GM18519 (cell line): ENCODE measurements around the gene PIP4K2A.

Experiments used
- ATAC-seq: cut with Tn5 transposase; IDR thresholded peaks from one replicate; pipeline ENCODE4 v1.9.1; 2021; ENCODE audit warnings: mild to moderate bottlenecking, moderate library complexity; ENCODE audit not compliant: unreplicated experiment, low FRiP score

PIP4K2A gene

GRCh38 chr10:22607261-22607660 is 107.1 kb downstream of the PIP4K2A start:
- no peak for ATAC-seq

DNA sequence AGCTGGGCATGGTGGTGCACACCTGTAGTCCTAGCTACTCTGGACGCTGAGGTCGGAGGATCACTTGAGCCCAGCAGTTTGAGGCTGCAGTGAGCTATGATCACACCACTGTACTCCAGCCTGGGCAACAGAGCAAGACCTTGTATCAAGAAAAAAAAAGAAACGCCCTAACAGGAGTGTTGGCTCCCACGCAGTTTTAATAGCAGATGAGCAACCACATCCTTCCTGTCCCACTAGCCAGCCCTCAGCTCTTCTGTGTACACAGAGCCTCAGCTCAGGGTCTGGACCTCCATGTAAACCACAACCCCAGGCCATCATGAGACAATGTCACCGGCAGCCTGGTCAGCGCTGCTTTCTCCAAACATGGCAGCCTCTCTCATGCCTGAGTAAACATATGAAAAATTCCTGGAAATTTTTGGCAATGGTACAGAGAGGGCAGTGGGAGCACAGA is 108.2 kb downstream of the PIP4K2A start:
- peak; percentile 85 for ATAC-seq

DNA sequence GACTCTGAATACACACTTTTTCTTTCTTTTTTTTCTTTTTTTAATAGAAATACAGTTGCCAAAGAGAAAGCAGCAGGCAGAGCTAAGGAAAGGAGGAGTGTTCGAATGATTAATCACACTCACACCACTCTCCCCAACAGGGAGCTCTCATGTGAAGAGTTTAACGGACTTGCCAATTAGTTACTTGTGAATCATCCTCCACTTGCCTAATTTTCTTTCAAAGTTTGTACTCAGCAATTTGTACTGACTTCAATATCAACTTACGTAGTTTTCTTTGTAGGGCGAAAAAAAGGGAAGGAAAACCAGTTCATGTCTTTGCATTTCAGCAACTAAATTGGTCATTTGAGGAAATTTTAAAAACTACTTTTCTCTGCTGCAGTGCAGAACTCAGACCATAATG is 109.2 kb downstream of the PIP4K2A start:
- ATAC-seq, result peak; percentile 32

GRCh38 chr10:22604344-22605126 is 109.8 kb downstream of the PIP4K2A start:
- no peak for ATAC-seq

DNA sequence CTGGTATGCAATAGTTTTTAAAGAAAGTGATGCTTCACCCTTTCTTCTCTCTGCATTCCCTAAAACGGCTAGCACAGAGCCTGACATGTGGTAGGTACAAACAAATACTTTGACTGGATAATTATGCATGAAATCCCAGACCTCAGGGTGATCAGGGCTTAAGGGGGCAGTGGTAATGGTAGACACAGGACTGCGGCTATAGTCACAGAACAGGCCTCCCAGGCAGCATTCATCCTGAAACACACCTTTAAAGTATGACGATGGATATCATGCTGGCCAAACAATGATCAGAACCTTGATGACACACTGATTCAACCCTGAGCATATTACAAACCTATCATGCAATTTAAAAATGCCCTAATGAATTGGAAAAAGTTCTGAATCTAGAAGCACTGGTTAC is 110.8 kb downstream of the PIP4K2A start:
- ATAC-seq, result no peak

DNA sequence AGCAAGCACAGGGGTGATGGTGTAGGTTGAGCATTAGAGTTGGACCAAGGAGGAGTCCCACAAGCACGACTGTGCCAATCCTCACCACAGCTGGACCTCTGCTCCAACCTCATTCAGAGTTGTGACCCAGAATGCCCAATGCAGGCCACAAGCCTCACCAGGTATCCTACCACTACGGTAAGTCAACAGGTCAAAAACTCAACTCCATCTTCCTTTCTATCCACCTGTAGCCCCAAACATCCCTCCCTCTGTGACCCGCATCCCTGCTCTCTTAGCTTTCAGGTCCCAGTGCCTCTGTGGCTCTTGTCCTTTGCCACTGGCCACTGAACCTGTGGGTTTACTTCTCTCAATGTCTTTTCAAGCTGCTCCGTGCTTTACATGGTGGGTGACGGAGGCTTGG is 112.8 kb downstream of the PIP4K2A start:
- ATAC-seq, result no peak

- no peak for ATAC-seq
Measured at GRCh38 chr10:22599636-22600228, 114.6 kb downstream of the PIP4K2A start.

- no peak for ATAC-seq
Measured at GRCh38 chr10:22599048-22599561, 115.3 kb downstream of the PIP4K2A start.

- no peak for ATAC-seq
Measured at GRCh38 chr10:22598478-22598877, 115.9 kb downstream of the PIP4K2A start.

DNA sequence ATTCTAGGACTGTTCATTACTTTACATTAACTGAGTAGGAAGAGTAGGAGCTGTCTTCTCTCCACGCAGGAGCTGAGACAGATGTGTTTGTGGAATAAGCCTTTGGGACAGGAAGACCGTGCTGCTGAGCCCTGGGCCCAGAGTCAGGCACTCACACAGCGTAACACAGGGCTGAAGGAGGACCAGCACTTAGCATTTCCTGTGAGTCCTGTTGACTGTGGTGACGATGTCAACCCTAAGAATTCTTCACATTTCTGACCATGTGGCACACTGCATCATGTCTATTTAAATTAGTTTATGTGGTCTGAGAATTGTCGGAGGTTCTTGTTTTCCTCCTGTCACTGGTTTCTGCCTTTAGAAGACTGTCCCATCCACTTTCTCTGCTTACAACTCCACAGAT is 117.2 kb downstream of the PIP4K2A start:
- ATAC-seq, result peak; percentile 55

GRCh38 chr10:22593636-22594198 is 120.7 kb downstream of the PIP4K2A start:
- ATAC-seq, result no peak

DNA sequence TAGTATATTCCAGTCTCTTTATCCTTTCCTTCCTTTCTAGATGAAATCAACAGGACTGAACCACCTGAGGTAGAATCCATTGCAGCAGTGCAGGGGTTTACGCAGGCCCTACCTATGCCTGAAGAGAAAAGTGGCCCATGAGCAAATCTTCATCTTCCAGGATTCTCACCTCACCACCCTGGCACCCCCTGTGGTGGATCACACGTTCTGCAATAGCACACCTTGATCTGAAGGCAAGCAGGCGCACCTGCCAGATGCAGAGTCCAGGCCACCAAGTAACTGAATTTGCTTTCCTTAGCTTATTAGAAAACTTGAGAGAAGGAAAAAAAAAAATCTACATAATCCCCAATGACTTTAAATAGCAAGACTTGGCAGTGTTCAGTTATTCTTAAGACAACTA is 121.4 kb downstream of the PIP4K2A start:
- no peak for ATAC-seq

DNA sequence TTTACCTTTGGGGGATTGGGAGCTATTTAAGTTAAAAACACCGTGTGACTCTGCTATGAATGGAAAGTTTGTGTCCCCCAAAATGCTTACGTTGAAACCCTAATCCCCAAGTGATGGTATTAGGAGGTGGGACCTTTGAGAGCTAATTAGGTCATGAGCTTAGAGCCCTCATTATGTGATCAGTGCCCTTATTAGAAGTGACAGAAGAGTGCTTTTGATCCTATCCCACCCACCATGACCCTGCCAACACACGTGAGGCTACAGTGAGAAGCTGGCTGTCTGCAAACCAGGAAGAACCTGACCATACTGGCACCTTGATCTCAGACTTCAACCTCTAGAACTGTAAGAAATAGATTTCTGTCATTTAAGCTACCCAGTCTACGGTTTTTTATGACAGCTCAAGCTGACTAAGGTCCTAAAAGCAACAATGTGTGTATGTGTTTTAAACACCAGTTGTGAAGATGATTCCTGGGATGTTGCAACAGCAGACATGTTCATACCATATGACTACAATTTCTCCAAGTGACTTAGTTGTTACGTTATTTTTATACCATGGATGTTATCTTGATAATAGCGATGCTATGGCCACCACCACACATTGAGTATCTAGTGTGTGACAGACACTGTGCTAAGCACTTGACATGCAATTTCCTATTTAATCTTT is 124.4 kb downstream of the PIP4K2A start:
- no peak for ATAC-seq

DNA sequence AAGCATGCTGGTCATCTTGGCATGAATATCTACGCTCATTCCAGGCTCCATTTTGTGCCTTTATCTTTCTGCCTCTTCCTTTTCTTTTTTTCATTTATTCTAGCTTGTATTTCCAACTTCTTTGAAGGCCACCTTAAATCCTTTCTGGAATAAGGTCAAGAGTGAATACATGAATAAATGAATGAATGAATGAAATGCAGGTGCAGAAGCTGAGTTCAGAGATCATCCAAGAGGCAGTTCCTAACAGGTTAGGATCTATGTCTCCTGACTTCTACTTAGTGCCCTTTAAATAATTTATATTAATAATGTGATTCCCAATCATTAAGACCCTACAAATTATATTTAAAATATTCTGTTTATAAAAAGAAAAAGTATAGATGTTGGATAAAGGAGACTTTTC is 125.9 kb downstream of the PIP4K2A start:
- ATAC-seq, result no peak

DNA sequence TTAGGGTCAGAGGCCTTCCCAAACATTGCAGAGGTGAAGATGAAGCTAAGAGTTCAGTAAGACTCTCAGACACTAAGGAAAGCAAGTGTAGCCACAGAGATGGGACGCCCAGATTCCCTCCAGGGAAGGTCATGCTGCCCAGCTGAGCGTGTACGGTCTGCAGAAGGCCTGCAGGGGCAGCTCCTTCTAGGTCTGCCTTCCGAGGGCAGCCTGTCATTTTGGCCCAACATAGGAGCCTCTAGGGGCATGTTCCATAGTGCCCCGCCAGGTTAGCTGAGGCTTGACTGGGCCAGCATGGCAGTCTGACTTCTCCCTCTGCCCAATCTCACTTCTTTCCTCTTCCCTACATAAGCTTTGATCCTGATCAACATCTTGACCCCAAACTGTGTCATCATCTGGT is 130.7 kb downstream of the PIP4K2A start:
- no peak for ATAC-seq

DNA sequence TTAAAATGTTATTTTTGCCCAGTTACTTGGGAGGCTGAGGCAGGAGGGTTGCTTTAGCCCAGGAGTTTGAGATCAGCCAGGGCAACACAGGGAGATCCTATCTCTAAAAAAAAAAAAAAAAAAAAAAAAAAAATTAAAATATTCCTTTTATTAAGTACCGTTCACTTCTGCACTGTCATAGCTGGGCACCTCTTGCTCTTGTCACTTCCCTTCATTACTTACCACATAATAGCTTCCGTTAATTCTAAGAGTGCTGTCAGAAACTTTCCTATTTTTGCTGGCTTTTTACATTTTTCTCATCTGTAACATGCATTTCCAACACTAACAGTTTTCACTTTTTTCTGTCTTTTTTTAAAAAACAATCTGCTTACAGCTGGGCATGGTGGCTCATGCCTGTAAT is 132.9 kb downstream of the PIP4K2A start:
- ATAC-seq, result no peak

DNA sequence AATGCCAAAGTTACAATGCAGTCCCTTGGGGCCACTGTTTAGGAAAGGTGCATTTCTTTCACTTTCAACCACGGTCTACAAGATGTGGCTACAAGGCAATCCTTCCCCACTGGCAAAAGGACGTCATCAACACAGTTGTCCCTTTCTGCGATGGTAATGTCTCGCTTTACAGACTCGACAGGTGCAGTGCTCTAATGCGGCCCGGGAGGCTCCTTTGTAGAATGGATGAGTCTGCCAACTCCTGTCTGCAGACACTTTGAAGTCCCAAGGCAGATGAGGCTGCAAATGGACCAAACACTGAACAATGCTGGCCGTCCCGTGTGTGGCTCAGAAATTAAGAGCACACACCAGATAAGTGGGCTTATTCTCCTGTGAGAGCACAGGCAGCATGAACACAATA is 133.7 kb downstream of the PIP4K2A start:
- ATAC-seq, result no peak

GRCh38 chr10:22579826-22580225 is 134.6 kb downstream of the PIP4K2A start:
- ATAC-seq, result no peak

GRCh38 chr10:22573820-22574569 is 140.4 kb downstream of the PIP4K2A start:
- no peak for ATAC-seq

DNA sequence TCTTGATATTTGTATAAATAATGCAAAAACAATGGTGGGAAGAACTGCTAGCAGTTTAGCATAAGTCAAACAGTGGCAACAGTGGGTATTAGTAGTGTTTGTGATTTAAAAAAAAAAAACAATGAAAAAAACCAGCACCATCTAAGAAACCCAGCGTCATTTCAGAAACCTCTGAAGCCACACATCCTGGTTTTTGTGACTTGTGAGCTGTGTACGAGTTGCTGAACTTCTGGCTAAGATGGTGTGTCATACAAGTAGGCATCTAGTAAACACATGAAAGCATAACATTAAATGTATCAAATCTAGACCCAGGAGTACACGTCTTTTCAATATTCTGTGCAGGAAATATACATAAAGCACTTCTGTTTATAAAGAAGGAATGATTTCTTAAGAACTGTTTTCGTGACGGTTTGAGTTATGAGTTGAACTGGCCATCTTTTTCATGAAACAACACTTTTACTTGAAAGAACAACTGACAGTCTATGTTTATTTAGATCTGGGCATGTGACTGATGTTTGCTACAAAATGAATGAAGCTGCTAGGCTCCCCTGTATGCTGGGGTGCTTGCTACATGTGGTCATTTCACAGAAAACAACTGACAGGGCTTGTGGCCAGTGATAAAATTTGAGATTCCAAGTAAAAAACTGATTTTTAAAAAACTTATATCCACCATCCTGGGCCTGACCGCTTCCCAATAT is 143.5 kb downstream of the PIP4K2A start:
- no peak for ATAC-seq
